Heart right ventricle (tissue), 16 donors: Measurements from ENCODE around the gene ST7. TPM values are rescaled to one million over a fixed set of nuclear protein-coding genes. Genes with fewer than 3 reads are reported as not detected.

Source experiments
- ATAC-seq, 8 donors: fragments of 200-7000 bp; cut with Tn5 transposase; one replicate each; pipeline ENCODE4 v1.9.1; 2020; ENCODE audit warnings: mild to moderate bottlenecking in 8 of 8, moderate library complexity in 8 of 8, moderate number of reproducible peaks in 1 of 8
- DNase-seq, 2 donors: peaks; one replicate each; pipeline ENCODE4 v3.0.0-alpha.2; 2020
- H3K27ac ChIP-seq, 10 donors: fragments of 200-600 bp; sonication (generic) in 2 of 10; one replicate each; pipeline versions ENCODE4 v1.5.0 to v1.8.0; 2020 to 2022; ENCODE audit warnings: mild to moderate bottlenecking in 3 of 10
- H3K27me3 ChIP-seq, 7 donors: fragments of 200-600 bp; one replicate each; pipeline ENCODE4 v1.8.0; 2021 to 2022; ENCODE audit warnings: mild to moderate bottlenecking in 2 of 7
- H3K36me3 ChIP-seq, 9 donors: fragments of 200-600 bp; sonication (generic) in 1 of 9; one replicate each; pipeline versions ENCODE4 v1.5.0 to v1.8.0; 2020 to 2022; ENCODE audit warnings: mild to moderate bottlenecking in 2 of 9
- H3K4me1 ChIP-seq, 9 donors: fragments of 200-600 bp; sonication (generic) in 1 of 9; one replicate each; pipeline versions ENCODE4 v1.5.0 to v1.8.0; 2020 to 2022; ENCODE audit warnings: mild to moderate bottlenecking in 4 of 9
- H3K4me3 ChIP-seq, 10 donors: fragments of 200-600 bp; sonication (generic) in 2 of 10; one replicate each; pipeline versions ENCODE4 v1.5.0 to v1.8.0; 2020 to 2022; ENCODE audit warnings: mild to moderate bottlenecking in 7 of 10, moderate library complexity in 2 of 10
- H3K9me3 ChIP-seq, 11 donors: fragments of 200-600 bp in 10 of 11; sonication (generic) in 2 of 11; one replicate each; pipeline versions ENCODE4 v1.5.0 to v1.8.0; 2013 to 2022; ENCODE audit warnings: mild to moderate bottlenecking in 2 of 11, control low read depth in 1 of 11, moderate library complexity in 1 of 11
- CTCF ChIP-seq, 9 donors: fragments of 200-600 bp; sonication (generic) in 2 of 9; IDR thresholded peaks; one replicate each; pipeline versions ENCODE4 v1.5.0 to v1.8.0; 2021 to 2022; ENCODE audit warnings: antibody characterized with exemption in 9 of 9, mild to moderate bottlenecking in 5 of 9, moderate library complexity in 1 of 9
- WGBS, 2 donors: extraction: QIAGEN DNeasy Blood & Tissue Kit; methylation state at CpG; one replicate each; pipeline ENCODE4 v1.1.7; 2013; ENCODE audit warnings: inconsistent platforms in 1 of 2; 5-methylcytosine and 5-hydroxymethylcytosine counted together
- intact Hi-C, 10 donors: fragments of 100-400 bp; cut with DNase I; formaldehyde crosslinking; loops; one replicate each; pipeline versions ENCODE4 v1.11.1 to v1.14.2; 2022
- polyA plus RNA-seq, 2 donors: library from polyadenylated mRNA; stranded (reverse); fragments of 200-250 nt; gene quantifications; one replicate each; pipeline ENCODE4 v1.2.3, GENCODE V29; 2013
- total RNA-seq, 10 donors: library from RNA; stranded (reverse); fragmentation: NEBNext Ultra II Directional in 3 of 10; extraction: Animal tissue kit (Norgen Biotek cat#: 25700) in 3 of 10; gene quantifications; one replicate each; pipeline versions ENCODE4 v1.2.1 to v1.2.4, GENCODE V29; 2021 to 2023
- donor health status: Arrhythmogenic right ventricular cardiomyopathy.
- donor health status: ischemic (EF 13 %, LVEDD 7.1; RV severe dilation, severe dysfunction).
- donor health status: healthy with polysubstance abuse.
- donor health status: DM: no; HTN: yes; CAD: no.
- donor health status: DM: no; HTN: no; CAD: no.
- donor health status: ischemic (EF 25% LVEDD 6.9; RV normal size, moderate dysfunction).
- donor health status: ischemic (EF 25% LVEDD 5.7; RV mildly dilated, moderate dysfunction).
- donor health status: healthy.
- donor health status: DM: yes; HTN: yes; CAD: no.
- donor health status: Ischemic cardiomyopathy.
- donor health status: ischemic (EF 35%, LVEDD 5.7; RV mildly dilated, moderate dysfunction).
- donor health status: nonischemic (EF 11% LVEDD 7.7; RV severe dilation, severe dysfunction).
- donor health status: DM: yes; HTN: yes; CAD: no.
- donor health status: PGD.
- donor health status: ischemic (EF 29% LVEDD 5.4; RV normal size, mild dysfunction).
- donor health status: nonischemic (EF 23%, LVEDD 6.1; RV moderate dilation, normal function).

The ST7 gene
- total and polyA plus RNA-seq, 12 donors: 20.1 to 40.2 (median 23.4) TPM

- Histone ChIP-seq H3K36me3 (no peaks in the 10 kb centered on the region), H3K27me3 (no peaks in the 10 kb centered on the region), H3K4me1 (peaks cover 7 to 48% (median 27%) of the 10 kb centered on the region in 9 donors), H3K4me3 (no peak overlapping the region), H3K9me3 (no peaks in the 10 kb centered on the region), H3K27ac (no peak overlapping the region)
- intact Hi-C loops: no loop called here
- ATAC-seq (peak in 2 of 8 donors; percentile 17 to 32), DNase-seq (no peak)
- 66 to 68% methylated on average over 1 of the region's 1 CpG for WGBS, 2 donors
- no peak for TF ChIP-seq CTCF (IDR thresholded peaks at IDR 0.05)
Observed at GRCh38 chr7:117051808-117052207, 98.5 kb downstream of the ST7 start.

- intact Hi-C loops: no loop called here
- Histone ChIP-seq H3K27me3 (no peaks in the 10 kb centered on the region), H3K36me3 (no peaks in the 10 kb centered on the region), H3K27ac (no peak overlapping the region), H3K4me3 (no peak overlapping the region), H3K4me1 (peaks cover 0 to 32% (median 11%) of the 10 kb centered on the region in 9 donors), H3K9me3 (no peaks in the 10 kb centered on the region)
- TF ChIP-seq CTCF (IDR thresholded peaks at IDR 0.05): no peak
- DNase-seq (no peak), ATAC-seq (no peak)
Observed at GRCh38 chr7:117053432-117053831, 100.1 kb downstream of the ST7 start.

GRCh38 chr7:117061751-117062150 is 108.5 kb downstream of the ST7 start:
- Histone ChIP-seq H3K9me3 (no peaks in the 10 kb centered on the region), H3K27ac (no peak overlapping the region), H3K27me3 (no peaks in the 10 kb centered on the region), H3K36me3 (no peaks in the 10 kb centered on the region), H3K4me3 (no peak overlapping the region), H3K4me1 (peaks cover 0 to 8% (median 0%) of the 10 kb centered on the region in 9 donors)
- ATAC-seq (no peak), DNase-seq (no peak)
- no peak for TF ChIP-seq CTCF (IDR thresholded peaks at IDR 0.05)
- intact Hi-C loops: loop anchor here in 1 of 10 donors (5.0 to 10.0 kb wide), 2 partner anchors 53 to 64 kb away; no protein-coding TSS in a partner anchor

- Histone ChIP-seq H3K27me3 (no peaks in the 10 kb centered on the region), H3K36me3 (no peaks in the 10 kb centered on the region), H3K4me1 (peaks cover 0 to 12% (median 0%) of the 10 kb centered on the region in 9 donors), H3K9me3 (no peaks in the 10 kb centered on the region), H3K27ac (no peak overlapping the region), H3K4me3 (no peak overlapping the region)
- 88 to 92% methylated on average over 1 of the region's 1 CpG for WGBS, 2 donors
- intact Hi-C loops: loop anchor here in 1 of 10 donors (5.0 to 10.0 kb wide), 2 partner anchors 53 to 65 kb away; no protein-coding TSS in a partner anchor
- ATAC-seq (no peak), DNase-seq (no peak)
- TF ChIP-seq CTCF (IDR thresholded peaks at IDR 0.05): no peak
Observed at GRCh38 chr7:117062300-117062699, 109.0 kb downstream of the ST7 start.
